GM19463 (cell line): ENCODE results near the gene HPF1.
"Not testable (repeated sequence)": the region's sequence is repeated elsewhere in the genome, so short reads cannot be mapped to it uniquely, and the experiment has no call there.

Experiments used
- ATAC-seq: cut with Tn5 transposase; IDR thresholded peaks from one replicate; pipeline ENCODE4 v1.9.1; 2021; ENCODE audit warnings: mild to moderate bottlenecking, moderate library complexity; ENCODE audit not compliant: unreplicated experiment

The HPF1 gene

GRCh38 chr4:169757575-169758184, at the start of gene HPF1:
Gene HPF1, minus strand, starts transcription at chr4:169757944. Its CDS starts 67 bp downstream, at chr4:169757877.
- peak; percentile 94 for ATAC-seq

- ATAC-seq = not testable (repeated sequence)
These were observed 49.0 kb upstream of the HPF1 start for GRCh38 chr4:169806770-169807169.

DNA sequence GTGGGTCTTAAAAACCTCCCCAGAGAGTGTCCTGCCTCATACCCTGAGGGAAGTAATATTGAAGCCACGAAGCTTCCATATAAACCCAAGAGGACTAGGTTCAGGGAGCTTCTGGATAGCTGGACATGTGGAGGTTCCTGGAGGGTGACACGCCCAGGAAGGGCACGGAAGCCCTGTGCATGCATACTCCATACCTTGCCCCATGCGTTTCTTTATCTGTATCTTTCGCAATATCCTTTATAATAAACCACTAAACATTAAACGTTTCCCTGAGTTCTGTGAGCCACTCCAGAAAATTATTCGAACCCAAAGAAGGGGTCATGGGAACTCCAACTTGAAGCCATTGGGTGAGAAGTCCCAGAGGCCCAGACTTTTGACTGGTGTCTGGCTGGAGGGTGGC, 45.7 kb upstream of the HPF1 start:
- ATAC-seq = no peak

GRCh38 chr4:169802873-169803272, 45.1 kb upstream of the HPF1 start:
- no peak for ATAC-seq

DNA sequence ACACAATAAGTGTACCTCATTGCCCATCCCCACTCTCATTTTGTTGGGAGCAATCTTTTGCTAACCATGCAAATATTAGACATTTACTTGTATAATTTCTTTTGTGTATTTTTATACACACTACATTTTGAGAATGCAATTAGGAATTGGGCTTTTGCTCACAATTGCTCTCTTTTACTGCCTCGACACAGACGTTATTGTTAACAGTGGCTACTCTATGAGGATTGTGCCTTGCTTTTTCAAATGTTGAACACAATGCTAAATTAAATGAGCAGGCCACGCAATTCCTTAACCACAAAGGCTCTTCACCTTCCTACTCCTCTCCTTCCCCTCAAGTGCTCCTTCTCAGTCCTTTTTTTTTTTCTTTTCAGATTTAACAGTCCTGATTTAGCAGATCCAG, 42.8 kb upstream of the HPF1 start:
- no peak for ATAC-seq

DNA sequence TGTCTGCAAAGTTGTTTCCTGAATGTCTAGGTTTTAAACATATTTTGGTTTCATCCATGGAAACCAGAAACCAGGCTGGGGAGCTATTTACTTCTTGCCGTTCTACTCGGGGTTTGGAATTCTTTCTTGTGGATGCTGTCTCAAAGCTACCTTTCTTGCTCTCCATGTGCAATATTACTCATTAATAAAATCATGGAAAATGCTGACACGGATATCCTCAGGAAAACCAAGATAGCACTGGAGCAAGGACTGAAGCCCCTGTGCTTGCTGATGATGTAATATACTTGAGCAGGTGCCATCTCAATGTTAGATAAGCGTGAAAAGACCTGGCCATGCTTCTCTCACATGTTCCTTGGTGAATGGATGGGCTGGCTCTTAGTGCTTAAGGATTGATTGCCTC, 41.5 kb upstream of the HPF1 start:
- no peak for ATAC-seq

DNA sequence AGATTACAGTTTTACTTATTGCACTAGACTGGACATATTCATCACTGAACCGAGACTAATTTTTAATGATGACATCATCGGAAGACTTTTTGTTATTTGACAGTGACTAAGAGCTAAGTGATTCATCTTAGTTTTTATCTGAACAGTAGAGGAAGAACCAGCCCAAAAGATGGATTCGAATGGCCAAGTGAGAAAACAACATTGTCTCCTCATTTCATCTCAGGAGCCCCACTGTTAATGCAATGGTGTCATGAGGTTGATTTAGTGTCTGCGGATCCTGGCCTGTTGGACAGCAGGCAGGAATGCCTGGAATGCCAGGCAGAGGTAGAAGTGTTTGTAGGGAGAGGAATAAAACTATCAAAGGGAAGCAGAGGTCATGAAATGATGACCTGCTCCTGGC, 37.8 kb upstream of the HPF1 start:
- no peak for ATAC-seq

- ATAC-seq = no peak
These were observed 33.9 kb upstream of the HPF1 start for GRCh38 chr4:169791527-169792156.

DNA sequence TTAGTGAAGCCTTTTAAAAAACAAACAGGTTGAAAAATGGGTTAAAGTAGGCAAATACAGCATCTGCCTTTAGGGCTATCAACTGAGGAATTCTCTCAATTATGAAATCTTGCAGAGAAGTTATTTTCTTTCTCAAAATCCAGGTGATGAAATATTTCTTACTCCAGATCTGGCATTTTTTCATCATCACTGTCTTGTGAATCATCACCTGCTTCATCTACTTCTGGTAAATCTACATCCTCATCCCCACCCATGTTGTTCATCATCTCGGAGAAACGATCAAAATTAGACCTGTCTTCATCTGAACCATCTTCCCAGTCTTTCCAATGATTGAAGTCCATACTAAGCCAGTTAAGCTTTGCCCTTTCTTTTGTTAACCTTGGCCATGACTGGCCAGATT, 33.3 kb upstream of the HPF1 start:
- ATAC-seq = no peak

GRCh38 chr4:169774466-169775445, 17.0 kb upstream of the HPF1 start:
- ATAC-seq = no peak

- no peak for ATAC-seq
These were observed 16.1 kb upstream of the HPF1 start for GRCh38 chr4:169773889-169774288.

GRCh38 chr4:169771556-169772080, 13.9 kb upstream of the HPF1 start:
- ATAC-seq = not testable (repeated sequence)

DNA sequence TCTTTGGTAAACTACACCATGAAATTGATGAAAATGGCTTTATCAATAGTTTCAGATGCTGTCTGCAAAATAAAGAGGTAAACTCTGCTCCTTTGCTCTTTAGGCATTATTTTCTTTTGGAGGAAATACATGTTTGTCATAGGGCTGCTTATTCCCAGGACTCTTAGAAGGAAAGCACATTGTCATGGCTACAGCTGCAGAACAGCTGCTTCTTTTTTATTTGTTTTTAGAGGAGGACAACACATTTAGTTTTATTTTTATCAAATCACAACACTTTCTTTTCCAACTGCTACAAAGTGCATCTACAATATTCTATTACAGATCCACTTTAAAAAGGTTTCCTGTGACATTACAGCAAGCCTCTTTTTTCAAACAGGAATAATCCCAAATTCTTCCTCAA, 12.7 kb upstream of the HPF1 start:
- ATAC-seq = no peak

- ATAC-seq = no peak
These were observed 10.6 kb upstream of the HPF1 start for GRCh38 chr4:169768385-169768784.

DNA sequence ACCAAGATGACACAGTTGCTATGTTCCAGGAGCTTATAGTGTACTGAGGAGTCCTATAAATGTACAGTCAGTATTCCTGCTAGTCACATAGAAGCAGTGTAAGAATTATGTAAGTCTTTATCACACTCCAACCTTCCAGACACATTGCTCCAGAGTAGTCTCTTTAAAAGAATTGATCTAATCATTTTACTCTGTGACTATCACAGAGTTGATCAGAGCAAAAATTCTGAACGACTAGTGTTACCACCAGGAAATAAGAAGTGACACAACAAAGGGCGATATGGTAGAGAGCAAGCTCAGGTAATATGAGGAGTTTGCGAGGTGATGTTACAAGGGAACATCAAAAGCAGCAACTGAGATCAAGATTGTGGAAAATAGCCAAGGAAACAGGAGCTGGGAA, 9.0 kb upstream of the HPF1 start:
- ATAC-seq = no peak

GRCh38 chr4:169765835-169766234, 8.1 kb upstream of the HPF1 start:
- no peak for ATAC-seq

- no peak for ATAC-seq
These were observed 4.1 kb upstream of the HPF1 start for GRCh38 chr4:169761846-169762245.

- no peak for ATAC-seq
These were observed 738 bp upstream of the HPF1 start for GRCh38 chr4:169758401-169758962.

- ATAC-seq = peak; percentile 8
These were observed 671 bp downstream of the HPF1 start for GRCh38 chr4:169756971-169757574.

DNA sequence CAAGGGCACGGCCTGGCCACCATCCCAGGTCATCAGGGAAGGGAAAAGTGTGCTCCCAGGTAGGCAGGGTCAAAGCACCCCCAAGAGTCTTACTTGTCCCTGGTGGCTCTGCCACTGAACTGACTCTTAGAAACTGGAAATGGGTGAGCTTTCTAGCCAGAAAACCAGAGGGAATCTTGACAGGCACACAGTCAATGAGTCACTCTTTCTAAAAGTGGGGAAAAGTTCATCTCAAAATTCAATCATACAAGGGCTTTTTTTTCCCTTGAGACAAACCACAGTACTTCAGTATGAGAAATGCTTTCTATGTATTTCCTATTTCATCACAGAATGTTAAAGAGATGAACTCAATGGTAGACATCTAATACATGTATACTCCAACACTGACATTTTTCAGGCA, 12.5 kb downstream of the HPF1 start:
- no peak for ATAC-seq

GRCh38 chr4:169744601-169745000, 13.1 kb downstream of the HPF1 start:
- ATAC-seq = no peak
